Measurements from ENCODE around the gene IZUMO4.

The IZUMO4 gene

GRCh38 chr19:2096480-2097202 is at the start of gene IZUMO4:
IZUMO4 (plus strand) TSS chr19:2096915; CDS start chr19:2096946, 31 bp downstream.
- DNase-seq (ENCODE audit: low read depth), result peak; percentile 100

- DNase-seq (ENCODE audit: low read depth), result no peak
These were observed 49.7 kb upstream of the IZUMO4 start for GRCh38 chr19:2047076-2047448.

GRCh38 chr19:2047449-2048103 is 49.1 kb upstream of the IZUMO4 start:
- DNase-seq (ENCODE audit: low read depth), result peak; percentile 37

- DNase-seq (ENCODE audit: low read depth), result no peak
These were observed 48.4 kb upstream of the IZUMO4 start for GRCh38 chr19:2048104-2048958.

GRCh38 chr19:2048959-2049740 is 47.6 kb upstream of the IZUMO4 start:
- DNase-seq (ENCODE audit: low read depth), result no peak

GRCh38 chr19:2049741-2050348 is 46.9 kb upstream of the IZUMO4 start:
- DNase-seq (ENCODE audit: low read depth), result peak; percentile 34

GRCh38 chr19:2050349-2050990 is 46.2 kb upstream of the IZUMO4 start:
- no peak for DNase-seq (ENCODE audit: low read depth)

GRCh38 chr19:2050991-2051772 is 45.5 kb upstream of the IZUMO4 start, which contains the start of gene MKNK2:
MKNK2 (minus strand) TSS chr19:2051244; CDS start chr19:2050851, 393 bp downstream.
- peak; percentile 85 for DNase-seq (ENCODE audit: low read depth)

- DNase-seq (ENCODE audit: low read depth), result peak; percentile 48
These were observed 44.7 kb upstream of the IZUMO4 start for GRCh38 chr19:2051773-2052704.

- no peak for DNase-seq (ENCODE audit: low read depth)
These were observed 42.9 kb upstream of the IZUMO4 start for GRCh38 chr19:2053601-2054389.

GRCh38 chr19:2054763-2055162 is 42.0 kb upstream of the IZUMO4 start:
- DNase-seq (ENCODE audit: low read depth), result no peak

- DNase-seq (ENCODE audit: low read depth), result no peak
These were observed 40.5 kb upstream of the IZUMO4 start for GRCh38 chr19:2055931-2056836.

GRCh38 chr19:2056837-2057192 is 39.9 kb upstream of the IZUMO4 start:
- DNase-seq (ENCODE audit: low read depth), result no peak

- no peak for DNase-seq (ENCODE audit: low read depth)
These were observed 38.9 kb upstream of the IZUMO4 start for GRCh38 chr19:2057484-2058469.

GRCh38 chr19:2058570-2059421 is 37.9 kb upstream of the IZUMO4 start:
- DNase-seq (ENCODE audit: low read depth), result no peak
